ENCODE measurements around the gene RPA4. TPM values are rescaled to one million over a fixed set of nuclear protein-coding genes. Genes with fewer than 3 reads are reported as not detected.
"Not testable (repeated sequence)": the region's sequence is repeated elsewhere in the genome, so short reads cannot be mapped to it uniquely, and the experiment has no call there.

Gene RPA4
- total RNA-seq, 1 donor from 2014 or later: 0.56 TPM

DNA sequence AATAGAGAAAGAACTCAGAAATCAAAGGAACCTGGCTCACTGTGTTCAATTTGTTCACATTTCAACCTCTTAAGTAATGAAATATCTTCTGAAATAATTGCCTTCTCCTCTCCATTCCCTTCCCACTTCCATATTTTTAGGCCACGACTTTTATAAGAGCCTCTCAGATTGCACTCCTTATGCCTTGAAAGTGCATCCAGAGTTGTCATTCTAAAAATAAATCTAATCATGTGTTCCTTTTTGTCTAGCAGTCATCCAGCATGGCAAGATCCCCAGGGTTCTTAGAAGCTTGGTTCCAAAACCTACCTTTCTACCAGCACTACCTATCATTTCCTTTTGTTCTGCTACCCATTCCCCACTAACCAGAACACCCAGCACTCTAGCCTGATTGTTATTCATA, 42.4 kb upstream of the RPA4 start:
- TF ChIP-seq, protein P1, sequence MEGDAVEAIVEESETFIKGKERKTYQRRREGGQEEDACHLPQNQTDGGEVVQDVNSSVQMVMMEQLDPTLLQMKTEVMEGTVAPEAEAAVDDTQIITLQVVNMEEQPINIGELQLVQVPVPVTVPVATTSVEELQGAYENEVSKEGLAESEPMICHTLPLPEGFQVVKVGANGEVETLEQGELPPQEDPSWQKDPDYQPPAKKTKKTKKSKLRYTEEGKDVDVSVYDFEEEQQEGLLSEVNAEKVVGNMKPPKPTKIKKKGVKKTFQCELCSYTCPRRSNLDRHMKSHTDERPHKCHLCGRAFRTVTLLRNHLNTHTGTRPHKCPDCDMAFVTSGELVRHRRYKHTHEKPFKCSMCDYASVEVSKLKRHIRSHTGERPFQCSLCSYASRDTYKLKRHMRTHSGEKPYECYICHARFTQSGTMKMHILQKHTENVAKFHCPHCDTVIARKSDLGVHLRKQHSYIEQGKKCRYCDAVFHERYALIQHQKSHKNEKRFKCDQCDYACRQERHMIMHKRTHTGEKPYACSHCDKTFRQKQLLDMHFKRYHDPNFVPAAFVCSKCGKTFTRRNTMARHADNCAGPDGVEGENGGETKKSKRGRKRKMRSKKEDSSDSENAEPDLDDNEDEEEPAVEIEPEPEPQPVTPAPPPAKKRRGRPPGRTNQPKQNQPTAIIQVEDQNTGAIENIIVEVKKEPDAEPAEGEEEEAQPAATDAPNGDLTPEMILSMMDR (IDR thresholded peaks at IDR 0.05): no peak
- no peak for DNase-seq (ENCODE audit: extremely low spot score, unreplicated experiment)
- H3K4me3 Mint-ChIP-seq (ENCODE audit: unreplicated experiment): no peak overlapping the region

DNA sequence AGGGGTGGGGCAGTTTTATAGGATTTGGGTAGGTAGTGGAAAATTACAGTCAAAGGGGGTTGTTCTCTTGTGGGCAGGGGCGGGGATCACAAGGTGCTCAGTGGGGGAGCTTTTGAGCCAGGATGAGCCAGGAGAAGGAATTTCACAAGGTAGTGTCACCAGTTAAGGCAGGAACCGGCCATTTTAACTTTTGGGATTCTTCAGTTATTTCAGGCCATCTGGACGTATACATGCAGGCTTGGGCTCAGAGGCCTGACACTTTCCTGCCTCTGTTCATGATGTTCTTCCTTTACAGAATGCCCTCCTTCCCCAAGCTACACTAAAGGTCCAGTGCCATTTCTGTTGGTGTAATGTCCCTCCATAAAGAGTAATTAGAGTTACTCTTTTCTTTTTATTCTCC, 41.8 kb upstream of the RPA4 start:
- H3K36me3 Mint-ChIP-seq (ENCODE audit: unreplicated experiment); H3K27me3 Mint-ChIP-seq (ENCODE audit: unreplicated experiment); DNase-seq (ENCODE audit: extremely low spot score, unreplicated experiment); H3K4me3 Mint-ChIP-seq (ENCODE audit: unreplicated experiment); H3K27ac Mint-ChIP-seq (ENCODE audit: unreplicated experiment); H3K4me1 Mint-ChIP-seq (ENCODE audit: unreplicated experiment); H3K9me3 Mint-ChIP-seq (ENCODE audit: unreplicated experiment): not testable (repeated sequence)

More for the DNA sequence above, 42.4 kb upstream of the RPA4 start:
- Mint-ChIP-seq H3K27ac (ENCODE audit: unreplicated experiment) (no peak overlapping the region), H3K36me3 (ENCODE audit: unreplicated experiment) (no peaks in the 10 kb centered on the region), H3K27me3 (ENCODE audit: unreplicated experiment) (no peaks in the 10 kb centered on the region), H3K9me3 (ENCODE audit: unreplicated experiment) (no peaks in the 10 kb centered on the region), H3K4me1 (ENCODE audit: unreplicated experiment) (no peaks in the 10 kb centered on the region)

DNA sequence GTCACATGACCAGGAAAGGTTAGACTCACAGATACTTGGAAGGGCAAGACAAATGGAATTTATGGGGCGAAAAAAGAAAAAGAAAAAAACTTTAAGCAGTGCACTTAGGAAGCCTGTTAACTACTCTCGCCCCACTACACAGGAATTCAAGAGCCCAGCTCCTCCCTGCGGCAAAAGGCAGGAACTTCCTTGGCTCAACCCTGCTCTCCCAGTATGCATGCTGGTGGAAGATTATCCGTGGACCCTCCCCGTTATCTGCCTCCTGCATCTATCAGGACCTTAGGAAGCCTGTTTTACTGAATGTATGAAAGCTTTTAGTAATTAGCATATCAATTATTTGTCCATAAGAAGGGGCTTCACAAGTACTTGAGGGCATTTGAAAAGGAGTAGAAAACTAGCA, 40.1 kb upstream of the RPA4 start:
- Mint-ChIP-seq H3K27me3 (ENCODE audit: unreplicated experiment) (no peaks in the 10 kb centered on the region), H3K36me3 (ENCODE audit: unreplicated experiment) (no peaks in the 10 kb centered on the region), H3K4me1 (ENCODE audit: unreplicated experiment) (no peaks in the 10 kb centered on the region), H3K4me3 (ENCODE audit: unreplicated experiment) (no peak overlapping the region), H3K9me3 (ENCODE audit: unreplicated experiment) (no peaks in the 10 kb centered on the region), H3K27ac (ENCODE audit: unreplicated experiment) (no peak overlapping the region)
- no peak for DNase-seq (ENCODE audit: extremely low spot score, unreplicated experiment)
- TF ChIP-seq, protein P1 (IDR thresholded peaks at IDR 0.05): peak; percentile 13

DNA sequence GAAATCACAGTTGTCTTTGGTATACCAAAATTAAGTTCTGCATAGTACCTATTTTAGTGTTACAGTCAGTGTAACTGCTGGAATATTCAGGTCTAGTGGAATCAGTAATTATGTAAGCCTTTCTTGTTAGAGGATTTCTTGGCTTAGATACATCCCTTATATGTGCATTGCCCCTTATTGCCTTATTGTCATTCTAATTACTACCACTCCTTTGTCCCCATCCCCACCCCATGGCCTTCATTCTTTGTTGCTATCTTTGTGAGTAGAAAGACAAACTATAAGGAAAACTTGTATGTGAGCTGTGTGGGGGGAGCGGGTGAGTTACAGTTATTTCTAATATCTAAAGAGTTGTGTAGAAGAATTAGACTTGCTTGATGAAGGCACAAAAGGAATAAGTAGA, 36.9 kb upstream of the RPA4 start:
- TF ChIP-seq, protein P1 (IDR thresholded peaks at IDR 0.05): no peak
- no peaks in the 10 kb centered on the region for H3K27me3 Mint-ChIP-seq (ENCODE audit: unreplicated experiment)
- no peaks in the 10 kb centered on the region for H3K36me3 Mint-ChIP-seq (ENCODE audit: unreplicated experiment)
- DNase-seq (ENCODE audit: extremely low spot score, unreplicated experiment): no peak
- no peaks in the 10 kb centered on the region for H3K9me3 Mint-ChIP-seq (ENCODE audit: unreplicated experiment)
- no peak overlapping the region for H3K27ac Mint-ChIP-seq (ENCODE audit: unreplicated experiment)
- no peaks in the 10 kb centered on the region for H3K4me1 Mint-ChIP-seq (ENCODE audit: unreplicated experiment)
- no peak overlapping the region for H3K4me3 Mint-ChIP-seq (ENCODE audit: unreplicated experiment)

DNA sequence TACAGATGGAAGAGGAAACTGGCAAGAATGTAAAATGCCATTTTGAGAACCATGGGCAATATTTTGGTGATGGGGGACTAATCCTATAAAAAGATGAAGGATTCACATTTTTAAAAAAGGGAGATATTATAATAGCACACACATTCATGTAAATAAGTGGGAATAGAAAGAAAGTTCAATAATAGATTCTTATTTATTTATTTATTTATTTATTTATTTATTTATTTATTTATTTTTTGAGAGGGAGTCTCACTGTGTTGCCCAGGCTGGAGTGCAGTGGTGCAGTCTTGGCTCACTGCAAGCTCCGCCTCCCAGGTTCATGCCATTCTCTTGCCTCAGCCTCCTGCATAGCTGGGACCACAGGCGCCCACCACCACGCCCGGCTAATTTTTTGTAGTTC, 24.3 kb upstream of the RPA4 start:
- not testable (repeated sequence) for H3K27ac Mint-ChIP-seq (ENCODE audit: unreplicated experiment); H3K9me3 Mint-ChIP-seq (ENCODE audit: unreplicated experiment); H3K36me3 Mint-ChIP-seq (ENCODE audit: unreplicated experiment); DNase-seq (ENCODE audit: extremely low spot score, unreplicated experiment); H3K27me3 Mint-ChIP-seq (ENCODE audit: unreplicated experiment); H3K4me3 Mint-ChIP-seq (ENCODE audit: unreplicated experiment); H3K4me1 Mint-ChIP-seq (ENCODE audit: unreplicated experiment)

DNA sequence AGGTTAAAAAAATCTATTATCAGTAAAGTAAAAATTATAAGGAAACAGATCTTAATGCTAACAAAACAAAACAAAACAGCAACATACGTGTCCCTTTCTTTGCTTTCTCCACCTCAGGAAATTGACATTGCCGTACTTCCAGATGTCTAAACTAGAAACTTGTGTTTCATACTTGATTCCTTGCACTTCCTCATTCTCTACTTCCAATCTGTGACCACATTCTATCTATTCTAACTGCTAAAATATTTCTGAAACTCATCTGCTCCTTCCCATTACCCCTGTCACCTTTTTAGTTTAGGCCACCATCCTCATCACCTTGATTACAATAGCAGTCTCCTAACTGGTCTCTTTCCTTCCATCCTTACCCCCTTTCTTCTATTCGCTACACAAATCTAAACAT, 22.5 kb upstream of the RPA4 start:
- H3K4me3 Mint-ChIP-seq (ENCODE audit: unreplicated experiment): no peak overlapping the region
- H3K36me3 Mint-ChIP-seq (ENCODE audit: unreplicated experiment): no peaks in the 10 kb centered on the region
- DNase-seq (ENCODE audit: extremely low spot score, unreplicated experiment): no peak
- no peaks in the 10 kb centered on the region for H3K4me1 Mint-ChIP-seq (ENCODE audit: unreplicated experiment)
- TF ChIP-seq, protein P1 (IDR thresholded peaks at IDR 0.05): no peak
- H3K27ac Mint-ChIP-seq (ENCODE audit: unreplicated experiment): no peak overlapping the region
- H3K27me3 Mint-ChIP-seq (ENCODE audit: unreplicated experiment): no peaks in the 10 kb centered on the region
- H3K9me3 Mint-ChIP-seq (ENCODE audit: unreplicated experiment): no peaks in the 10 kb centered on the region

Measured in osteocyte (in vitro differentiated cells).